NCI-H2196 treated with DMSO at 0.1 percent for 48 hours (cell line): ENCODE results near the gene SCART1.

Experiments
- DNase-seq: peaks from one replicate; lab custom pipeline; 2025; ENCODE audit not compliant: unreplicated experiment; lab: John Stamatoyannopoulos, UW

Gene SCART1

DNA sequence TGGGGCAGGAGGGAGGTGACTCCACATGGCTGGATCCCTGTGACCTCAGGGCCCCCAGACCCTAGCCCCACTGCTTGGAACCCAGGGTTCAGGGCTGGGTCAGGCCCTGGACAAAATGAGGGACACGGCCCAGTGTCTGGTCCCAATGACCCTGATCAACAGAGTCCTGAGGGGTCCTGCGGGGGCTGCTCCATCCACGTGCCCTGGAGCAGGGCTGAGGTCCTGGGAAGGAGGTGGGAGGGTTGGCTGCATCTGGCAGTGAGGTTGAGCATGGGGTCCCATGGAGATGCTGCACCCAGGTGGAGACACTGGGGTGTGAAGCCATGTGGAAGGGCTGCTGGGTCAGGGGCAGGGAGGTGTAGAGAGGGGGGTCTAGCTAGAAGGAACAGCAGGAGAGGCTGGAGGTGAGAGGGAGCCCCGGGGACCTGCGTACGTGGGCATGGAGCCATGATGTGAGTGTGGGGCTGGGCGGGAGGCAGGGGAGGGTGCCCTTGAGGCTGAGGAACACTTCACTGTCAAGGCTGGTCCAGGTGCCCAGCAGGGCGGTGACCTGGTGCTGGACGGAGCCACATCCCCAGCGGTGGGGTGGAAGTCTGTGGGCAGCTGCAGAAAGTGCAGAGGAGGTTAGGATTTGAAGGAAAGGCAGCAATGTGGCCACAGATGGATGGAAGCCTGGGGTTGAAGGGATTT, 604 bp downstream of the SCART1 start:
- no peak for DNase-seq

DNA sequence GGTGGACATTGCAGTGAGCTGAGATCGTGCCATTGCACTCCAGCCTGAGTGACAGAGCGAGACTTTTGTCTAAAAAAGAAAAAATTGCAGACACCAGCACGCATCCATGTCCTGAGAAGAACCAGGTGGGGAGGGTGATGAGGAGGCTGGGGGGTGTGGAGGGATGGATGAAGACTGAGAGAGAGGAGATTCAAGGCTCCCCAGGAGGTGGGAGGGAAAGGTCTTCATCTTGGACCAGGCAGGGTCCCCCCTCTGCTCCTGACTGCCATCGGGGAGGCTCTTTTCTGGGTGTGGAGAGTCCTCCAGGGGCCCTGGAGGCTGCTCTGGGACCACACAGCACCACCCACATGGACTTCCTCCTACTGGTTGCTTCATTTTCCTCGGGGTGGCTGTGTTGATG, 1.5 kb downstream of the SCART1 start:
- no peak for DNase-seq

DNA sequence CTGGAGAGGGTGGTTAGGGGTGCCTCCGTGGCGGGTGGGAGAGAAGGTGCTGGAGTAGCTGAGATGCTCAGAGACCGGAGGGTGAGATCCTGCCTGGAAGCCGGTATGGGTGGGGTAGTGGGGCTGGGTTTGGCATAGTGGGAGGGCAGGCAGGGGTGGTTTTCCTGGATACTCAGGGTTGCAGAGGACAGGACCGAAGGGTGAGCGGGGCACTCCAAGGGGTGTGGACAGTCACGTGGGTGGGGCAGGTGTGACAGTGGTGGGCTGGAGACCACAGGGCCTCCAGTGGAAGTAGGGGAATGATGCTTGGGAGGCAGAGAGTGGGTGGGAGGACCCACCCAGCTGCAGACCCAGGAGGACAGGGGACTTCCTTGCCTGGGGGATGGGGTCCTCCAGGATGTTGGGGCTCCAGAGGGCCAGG, 1.9 kb downstream of the SCART1 start:
- no peak for DNase-seq

DNA sequence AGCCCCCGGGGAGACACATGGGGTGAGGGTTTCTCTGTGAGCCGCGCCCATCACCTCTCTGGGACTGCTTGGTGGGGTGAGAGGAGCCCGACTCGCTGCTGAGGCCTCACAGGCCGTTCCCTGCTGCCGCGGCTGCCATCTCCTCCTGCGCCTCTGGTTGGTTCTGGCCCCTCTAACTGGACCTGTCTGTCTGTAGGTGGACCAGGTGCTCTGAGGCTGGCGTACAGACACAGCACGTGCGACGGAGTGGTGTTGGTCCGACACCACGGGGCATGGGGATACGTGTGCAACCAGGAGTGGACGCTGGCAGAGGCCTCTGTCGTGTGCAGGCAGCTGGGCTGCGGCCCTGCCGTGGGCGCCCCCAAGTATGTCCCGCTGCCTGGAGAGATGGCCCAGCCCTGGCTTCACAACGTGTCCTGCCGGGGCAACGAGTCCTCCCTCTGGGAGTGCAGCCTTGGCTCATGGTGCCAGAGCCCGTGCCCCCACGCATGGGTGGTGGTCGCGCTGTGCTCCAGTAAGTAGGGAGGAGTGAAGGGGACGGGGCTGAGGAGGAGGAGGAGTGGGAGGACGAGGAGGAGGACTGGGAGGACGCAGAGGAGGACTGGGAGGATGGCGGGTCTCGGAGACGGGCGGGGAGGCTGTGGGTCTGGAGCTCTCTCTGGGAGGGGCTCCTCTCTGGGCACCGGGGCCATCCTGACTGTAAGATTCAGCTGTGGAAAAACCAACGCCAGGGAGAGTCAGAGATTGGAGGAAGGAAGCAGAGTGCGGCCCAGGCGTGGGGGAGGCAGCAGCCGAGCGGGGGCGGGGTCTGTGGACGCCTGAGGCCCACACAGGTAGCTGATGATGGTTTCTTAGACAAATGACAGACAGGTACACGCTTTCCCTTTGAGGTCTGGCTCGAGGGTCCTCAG, 2.6 kb downstream of the SCART1 start:
- no peak for DNase-seq

DNA sequence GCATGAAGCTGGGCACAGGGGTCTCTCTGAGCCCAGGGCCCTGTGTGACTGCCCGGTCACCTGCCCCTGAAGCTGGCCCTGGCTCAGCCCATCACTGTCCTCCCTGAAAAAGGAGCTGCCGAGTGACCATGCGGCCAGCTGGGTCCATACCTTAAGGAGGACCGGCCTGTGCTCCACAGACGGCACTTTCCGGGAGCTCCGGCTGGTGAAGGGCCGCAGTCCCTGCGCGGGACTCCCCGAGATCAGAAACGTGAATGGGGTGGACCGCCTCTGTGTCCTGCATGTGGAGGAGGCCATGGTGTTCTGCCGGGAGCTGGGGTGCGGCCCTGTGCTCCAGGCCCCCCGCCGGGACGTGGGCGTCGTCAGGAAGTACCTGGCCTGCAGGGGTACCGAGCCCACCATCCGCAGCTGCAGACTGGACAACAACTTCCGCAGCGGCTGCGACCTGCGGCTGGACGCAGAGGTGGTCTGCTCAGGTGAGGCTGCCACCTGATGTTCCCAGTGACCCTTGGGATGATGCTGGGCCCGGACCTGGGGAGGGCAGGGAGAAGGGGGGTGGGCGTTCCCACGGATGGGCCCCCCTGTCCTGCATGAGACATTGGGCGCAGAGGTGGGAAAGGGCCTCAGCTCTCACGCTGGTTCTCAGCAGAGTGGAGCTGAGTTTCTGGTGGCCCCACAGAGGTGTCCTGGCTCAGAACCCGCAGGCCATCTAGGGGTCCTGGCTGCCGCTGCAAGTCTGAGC, 3.5 kb downstream of the SCART1 start:
- no peak for DNase-seq

DNA sequence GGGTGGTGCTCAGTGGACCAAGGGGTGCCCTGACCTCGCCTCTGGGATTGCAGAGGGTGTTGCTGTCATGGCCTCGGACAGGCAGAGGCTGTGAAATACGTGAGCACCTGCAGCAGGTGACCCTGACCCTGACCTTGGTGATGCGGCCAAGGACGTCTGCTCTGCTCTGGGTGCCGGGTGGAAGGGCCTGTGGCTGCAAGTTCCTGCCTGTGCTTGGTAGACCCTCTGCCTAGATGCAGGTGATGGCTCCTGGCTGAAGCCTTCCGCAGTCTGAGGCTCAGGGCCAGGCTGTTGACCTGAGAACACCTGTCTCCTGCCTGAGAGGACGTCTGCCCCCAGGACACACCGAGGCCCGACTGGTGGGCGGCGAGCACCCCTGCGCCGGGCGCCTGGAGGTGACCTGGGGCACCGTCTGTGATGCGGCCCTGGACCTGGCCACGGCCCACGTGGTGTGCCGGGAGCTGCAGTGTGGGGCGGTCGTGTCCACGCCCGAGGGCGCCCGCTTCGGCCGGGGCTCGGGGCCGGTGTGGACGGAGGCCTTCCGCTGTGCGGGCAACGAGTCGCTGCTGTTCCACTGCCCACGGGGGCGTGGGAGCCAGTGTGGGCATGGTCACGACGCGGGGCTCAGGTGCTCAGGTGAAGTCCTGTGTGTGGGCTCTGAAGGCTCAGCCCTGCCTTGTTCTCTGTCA, 4.4 kb downstream of the SCART1 start:
- no peak for DNase-seq

DNA sequence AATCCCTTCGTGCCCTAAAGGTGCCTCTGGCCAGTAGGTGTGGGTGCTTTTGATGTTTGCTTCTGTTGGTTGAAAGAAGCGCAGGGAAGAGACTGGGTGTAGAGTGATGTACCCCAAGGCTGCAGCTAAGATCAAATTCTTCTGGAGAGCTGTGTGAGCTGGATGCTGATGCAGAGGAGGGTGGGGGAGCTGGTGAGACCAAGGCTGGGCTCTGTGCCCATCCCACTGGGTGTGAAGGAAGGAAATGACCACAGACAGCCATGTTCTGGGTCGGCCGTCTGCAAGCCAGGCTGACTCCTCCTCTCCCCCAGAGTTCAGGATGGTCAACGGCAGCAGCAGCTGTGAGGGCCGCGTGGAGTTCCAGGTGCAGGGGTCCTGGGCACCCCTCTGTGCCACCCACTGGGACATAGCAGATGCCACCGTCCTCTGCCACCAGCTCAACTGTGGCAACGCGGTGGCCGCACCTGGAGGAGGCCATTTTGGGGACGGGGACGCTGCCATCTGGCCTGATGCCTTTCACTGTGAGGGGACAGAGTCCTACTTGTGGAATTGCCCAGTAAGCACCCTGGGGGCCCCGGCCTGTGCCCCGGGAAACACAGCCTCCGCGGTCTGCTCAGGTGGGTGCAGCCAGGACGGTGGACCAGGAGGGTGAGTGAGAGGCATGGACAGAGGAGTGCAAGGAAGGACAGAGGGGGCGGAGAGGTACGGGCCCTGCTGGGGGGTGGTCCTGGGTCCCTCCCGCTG, 5.1 kb downstream of the SCART1 start:
- DNase-seq: no peak

DNA sequence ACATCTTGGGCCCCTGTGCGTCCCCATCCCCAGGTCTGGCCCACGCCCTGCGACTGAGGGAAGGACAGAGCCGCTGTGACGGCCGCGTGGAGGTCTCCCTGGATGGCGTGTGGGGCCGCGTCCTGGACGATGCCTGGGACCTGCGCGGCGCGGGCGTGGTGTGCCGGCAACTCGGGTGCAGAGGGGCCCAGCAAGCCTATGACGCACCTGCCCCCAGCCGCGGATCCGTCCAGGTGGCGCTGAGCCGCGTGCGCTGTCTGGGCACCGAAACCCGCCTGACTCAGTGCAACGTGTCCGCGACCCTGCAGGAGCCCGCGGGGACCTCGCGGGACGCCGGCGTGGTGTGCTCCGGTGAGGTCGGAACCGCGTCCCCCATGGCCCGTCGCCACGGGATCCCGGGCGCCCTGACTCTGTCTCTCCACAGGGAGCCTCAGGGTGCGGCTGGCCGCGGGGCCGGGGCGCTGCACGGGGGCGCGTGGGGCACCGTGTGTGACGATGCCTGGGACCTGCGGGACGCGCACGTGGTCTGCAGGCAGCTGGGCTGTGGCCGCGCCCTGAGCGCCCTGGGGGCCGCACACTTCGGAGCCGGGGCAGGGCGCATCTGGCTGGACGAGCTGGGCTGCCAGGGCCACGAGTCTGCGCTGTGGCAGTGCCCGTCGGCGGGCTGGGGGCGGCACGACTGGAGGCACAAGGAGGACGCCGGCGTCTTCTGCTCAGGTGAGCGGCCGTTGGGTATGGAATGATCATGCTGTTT, 5.9 kb downstream of the SCART1 start:
- DNase-seq: no peak

DNA sequence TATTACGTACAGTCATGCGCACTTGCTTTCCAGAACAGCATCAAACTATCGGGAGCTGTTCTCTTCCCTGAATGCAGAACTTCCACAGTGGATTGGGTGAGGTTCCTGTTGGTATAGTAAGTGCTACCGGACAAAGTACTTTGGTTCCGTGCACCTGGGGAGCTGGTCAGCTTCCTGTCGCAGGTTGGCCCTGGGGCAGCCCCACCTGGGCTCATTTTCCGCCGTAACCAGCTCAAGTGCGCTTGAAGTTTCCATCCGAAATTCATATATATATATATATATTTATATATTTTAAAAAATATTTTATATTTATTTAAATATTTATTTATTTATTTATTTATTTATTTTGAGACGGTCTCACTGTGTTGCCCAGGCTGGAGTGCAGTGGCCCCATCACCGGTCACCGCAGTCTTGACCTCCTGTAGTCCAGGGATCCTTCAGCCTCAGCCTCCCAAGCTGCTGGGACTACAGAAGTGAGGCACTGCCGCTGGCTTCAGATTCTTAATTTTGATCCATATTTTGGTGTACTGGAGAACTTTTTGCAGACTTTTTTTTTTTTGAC, 6.5 kb downstream of the SCART1 start:
- DNase-seq: no peak

DNA sequence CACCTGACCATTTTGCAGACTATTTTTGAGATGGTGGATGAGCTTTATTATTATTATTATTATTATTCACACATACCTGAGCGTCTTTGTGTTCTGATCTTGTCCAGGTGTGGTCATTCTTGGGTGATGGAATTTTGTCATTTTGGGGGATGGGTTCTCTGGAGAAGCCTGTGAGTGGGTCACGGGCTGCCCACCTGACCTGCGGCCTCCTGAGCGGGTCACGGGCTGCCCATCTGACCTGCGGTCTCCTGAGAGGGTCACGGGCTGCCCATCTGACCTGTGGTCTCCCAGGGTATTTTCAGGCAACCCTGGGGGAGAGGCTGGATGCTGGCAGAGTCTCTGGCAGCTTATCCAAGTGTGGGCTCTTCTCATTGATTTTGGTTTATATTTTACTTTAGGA, 7.3 kb downstream of the SCART1 start:
- DNase-seq: no peak

DNA sequence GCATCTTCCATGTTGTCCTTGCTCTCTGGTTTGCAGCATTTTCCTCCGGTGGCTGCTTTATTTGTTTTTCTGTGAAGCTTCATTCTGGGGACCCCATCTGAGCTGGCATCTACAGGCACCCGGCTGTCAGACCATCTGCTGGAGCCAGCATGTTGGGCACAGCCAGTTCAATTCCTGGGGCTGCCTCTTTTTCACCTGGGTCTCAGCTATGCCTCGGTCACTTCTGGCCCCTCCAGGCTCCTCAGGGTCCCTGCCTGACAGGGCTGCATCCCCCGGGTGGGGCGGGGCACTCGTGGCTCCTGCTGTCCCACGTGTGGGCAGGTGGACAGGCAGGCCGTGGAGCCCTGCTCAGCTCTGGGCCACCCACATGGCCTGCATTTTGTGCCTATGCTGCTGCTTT, 8.1 kb downstream of the SCART1 start:
- no peak for DNase-seq

DNA sequence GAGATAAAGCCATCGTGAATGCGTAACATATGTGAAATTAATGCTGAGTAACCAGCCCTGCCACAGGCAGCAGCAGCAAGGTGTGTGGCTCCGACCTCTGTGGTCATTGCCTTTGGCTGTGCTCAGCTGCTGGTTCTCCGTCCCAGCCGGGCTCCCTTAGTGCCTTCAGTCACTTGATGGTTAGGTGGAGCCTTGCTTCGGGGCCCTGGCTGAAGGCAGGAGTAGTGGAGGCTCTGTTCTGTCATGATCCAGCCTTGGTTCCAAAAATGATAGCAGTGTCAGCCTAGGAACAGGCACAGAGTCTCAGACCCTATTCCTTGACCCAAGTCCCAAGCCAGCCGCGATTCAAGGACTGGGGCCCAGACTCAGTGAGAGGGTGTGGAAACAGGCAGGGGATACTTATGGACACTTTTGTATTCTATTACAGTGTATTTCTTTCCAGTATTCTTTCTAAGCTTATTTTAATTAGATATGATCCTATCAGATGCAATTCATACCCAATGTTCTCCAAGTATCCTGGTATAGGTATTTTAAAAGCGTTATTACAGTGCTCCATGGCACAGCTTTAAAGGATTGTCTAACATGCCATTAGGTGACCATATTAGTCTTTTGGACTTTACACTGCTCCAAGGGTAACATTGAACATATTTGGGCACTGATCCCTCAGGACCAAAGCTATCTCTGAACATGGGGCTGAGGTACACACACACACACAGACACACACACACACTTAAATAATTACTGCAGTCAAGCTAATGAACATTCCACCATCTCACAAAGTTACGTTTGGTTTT, 9.0 kb downstream of the SCART1 start:
- no peak for DNase-seq

DNA sequence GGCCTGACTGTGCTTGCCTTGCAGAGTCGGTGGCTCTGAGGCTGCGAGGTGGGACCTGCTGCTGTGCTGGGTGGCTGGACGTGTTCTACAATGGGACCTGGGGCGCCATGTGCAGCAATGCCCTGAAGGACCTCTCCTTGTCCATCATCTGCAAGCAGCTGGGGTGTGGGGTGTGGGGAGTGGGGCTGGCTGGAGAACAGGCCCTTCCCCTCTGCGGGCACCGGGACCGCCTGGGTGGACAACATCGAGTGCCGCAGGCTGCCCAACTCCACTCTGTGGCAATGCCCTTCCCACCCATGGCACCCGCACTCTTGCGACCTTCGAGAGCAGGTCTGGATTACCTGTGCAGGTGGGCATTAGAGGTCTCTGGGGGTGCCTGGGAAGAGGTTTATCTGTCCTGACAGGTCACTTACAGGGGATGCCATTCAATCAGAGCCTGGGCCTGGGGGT, 10.9 kb downstream of the SCART1 start:
- DNase-seq: no peak

DNA sequence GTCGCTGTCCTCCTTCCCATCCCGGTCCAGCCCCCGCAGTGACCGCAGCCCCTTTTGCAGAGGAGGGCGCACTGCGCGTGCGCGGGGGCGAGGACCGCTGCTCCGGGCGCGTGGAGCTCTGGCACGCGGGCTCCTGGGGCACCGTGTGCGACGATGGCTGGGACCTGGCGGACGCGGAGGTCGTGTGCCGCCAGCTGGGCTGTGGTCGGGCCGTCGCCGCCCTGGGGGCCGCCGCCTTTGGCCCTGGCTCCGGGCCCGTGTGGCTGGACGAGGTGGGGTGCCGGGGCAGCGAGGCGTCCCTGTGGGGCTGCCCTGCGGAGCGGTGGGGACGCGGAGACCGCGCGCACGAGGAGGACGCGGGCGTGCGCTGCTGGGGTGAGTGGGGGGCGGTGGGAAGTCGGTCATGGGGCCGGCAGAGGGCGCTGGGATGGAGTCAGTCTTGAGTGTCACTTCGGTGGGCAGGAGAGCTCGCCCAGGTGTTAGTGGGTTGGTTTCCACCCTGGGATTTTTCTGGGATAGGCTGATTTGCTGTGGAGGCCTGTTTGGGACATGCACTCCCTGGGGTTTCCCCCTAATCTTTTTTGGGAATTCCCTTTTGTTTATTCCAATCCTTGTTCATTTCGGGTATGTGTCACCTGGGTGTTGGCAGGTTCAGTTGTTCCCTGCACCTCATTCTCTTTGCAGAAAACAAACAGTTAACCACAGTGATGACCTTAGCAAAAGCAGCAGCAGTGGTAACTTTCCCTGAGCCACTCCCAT, 11.6 kb downstream of the SCART1 start:
- DNase-seq: no peak

DNA sequence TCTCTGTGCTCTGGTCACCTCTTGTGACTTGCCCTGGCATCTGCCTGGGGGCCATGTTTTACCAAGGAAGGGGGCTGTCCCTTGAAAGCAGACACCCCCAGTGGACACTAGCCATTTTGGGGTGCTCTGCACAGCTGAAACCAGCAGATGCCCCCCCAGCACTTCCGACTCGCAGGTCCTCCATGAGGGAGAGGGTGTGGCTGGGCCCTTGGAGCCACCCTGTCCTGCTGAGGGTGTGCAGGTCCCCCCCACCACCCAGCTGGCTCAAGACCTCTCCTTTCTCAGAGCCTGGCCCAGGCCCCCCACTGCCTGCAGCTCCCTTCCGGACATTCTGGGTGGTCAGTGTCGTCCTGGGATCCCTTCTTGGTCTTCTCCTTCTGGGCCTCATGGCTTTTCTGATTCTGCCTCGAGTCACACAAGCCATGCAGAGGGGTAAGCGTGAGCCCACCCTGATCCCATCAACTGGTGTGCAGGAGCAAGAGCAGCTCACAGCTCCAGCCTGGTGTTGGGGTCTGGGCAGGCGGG, 12.3 kb downstream of the SCART1 start:
- DNase-seq: no peak

DNA sequence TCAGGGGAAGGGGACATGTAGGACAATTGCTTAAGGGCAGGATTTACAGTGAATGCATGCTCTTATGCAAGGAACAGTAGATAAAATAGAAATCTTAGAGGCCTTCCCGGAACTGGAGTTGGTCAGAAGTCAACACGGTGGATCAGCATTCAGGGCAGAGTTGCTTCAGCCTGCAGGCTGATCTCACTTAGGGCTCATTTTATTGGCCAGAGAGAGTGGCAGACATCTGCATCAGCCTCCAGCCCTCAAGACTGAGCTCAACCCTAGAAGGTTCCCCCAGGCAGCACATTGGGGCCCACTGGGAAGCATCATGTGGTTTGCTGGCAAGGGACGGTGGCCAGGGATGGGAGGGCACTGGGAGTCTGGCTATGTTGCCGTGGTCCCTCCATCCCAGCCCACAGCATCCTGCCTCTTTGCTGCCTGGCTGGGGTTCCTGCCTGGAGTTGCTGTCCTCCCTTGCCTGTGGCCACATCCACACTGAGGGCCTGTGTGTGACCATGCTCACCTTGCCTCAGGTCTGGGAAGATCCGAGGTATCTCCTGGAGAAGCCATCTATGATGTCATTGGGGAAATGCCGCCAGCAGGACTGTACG, 13.0 kb downstream of the SCART1 start:
- DNase-seq: no peak

DNA sequence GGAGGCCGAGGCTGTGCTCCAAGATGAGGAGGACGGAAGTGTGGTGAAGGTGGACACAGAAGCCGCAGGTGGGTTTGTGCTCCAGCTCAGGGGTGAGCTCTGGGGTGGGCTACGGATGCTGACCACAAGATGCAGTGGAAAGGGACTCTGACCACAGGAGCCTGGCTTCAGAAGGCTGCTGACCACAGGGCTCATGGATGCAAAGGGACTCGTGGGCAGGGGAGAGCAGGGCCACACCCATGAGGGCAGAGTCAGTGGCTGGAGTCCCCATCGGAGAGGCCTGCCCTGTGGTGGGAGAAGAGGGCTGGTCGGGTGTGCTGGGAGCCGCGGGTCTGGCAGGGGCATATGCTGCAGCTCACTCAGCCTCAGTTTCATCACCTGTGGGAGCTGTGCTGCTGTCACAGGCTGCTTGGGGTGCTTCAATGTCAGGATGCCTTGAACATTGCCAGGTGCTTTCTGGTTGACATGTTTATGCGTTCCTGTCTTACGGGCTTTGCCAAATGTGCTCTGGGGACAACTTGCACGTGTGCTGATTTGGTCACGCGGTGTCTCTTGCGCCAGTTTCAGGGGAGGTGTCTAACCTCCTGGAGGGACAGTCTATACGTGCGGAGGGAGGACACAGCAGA, 13.7 kb downstream of the SCART1 start:
- no peak for DNase-seq
